DMS 273 treated with DMSO at 0.1 percent for 48 hours (cell line): ENCODE results near the gene EFNB1.

Experiments
- DNase-seq: peaks from one replicate; lab custom pipeline; 2025; lab: John Stamatoyannopoulos, UW

Gene EFNB1

GRCh38 chrX:68843992-68844391, 15.2 kb downstream of the EFNB1 start:
- no peak for DNase-seq

DNA sequence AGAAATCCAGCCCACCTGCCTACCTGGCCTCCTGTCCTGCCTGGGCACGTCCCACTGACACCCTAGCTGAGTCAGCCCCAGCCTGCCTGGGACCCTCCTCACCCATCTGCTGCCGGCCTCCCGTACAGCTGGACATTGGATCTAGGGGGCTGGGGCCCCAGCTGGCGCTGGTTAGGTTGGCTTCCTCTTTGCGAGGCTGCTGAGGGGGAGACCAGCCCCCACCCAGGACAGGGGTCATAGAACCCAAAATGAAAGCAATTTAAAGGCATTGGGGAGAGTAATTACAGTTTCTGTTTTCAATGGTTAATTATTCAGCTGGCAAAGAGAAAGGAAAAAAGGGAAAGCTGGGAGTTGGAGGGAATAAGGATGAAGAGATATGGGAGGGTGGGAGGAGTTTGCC, 15.8 kb downstream of the EFNB1 start:
- DNase-seq, result no peak

DNA sequence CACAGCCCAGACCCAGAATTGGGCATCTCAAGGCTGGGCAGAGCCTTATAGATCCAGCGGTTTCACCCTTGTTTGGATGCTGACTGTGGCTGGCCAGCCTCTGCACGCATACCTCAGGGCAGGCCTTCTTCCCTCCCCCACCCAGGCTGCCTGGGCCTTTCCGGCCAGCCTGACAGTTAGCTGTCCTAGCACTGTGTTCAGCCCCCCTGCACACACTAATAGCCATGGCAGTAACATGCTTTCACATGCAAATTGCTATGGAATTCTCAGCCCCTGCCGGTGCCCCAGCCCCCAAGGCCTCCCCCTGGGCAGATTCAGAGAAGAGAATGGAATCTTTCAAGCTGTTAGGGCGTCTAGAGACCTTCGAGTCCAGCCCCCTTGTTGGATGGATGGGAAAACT, 17.7 kb downstream of the EFNB1 start:
- DNase-seq, result no peak

- DNase-seq, result no peak
These were observed 18.4 kb downstream of the EFNB1 start for GRCh38 chrX:68847172-68847571.

GRCh38 chrX:68848189-68848940, 19.5 kb downstream of the EFNB1 start:
- no peak for DNase-seq

- no peak for DNase-seq
These were observed 22.3 kb downstream of the EFNB1 start for GRCh38 chrX:68851082-68851481.

DNA sequence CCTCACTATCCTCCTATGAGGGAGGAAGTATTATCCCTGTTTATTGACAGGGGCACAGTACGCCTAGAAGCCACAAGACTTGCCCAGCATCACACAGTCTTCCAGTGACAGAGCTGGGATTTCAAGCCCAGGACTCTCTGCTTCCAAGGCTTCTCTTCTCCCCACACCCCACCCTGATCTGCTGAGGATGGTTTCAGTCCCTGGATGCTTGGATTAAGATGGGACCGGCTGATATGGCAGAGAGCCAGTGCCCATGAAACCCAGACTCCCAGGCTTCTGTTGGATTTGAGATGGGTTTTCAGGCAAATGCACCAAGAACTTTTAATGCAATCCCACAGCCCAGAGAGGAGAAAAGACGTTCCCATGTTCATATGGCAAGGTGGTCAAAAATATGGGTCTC, 23.2 kb downstream of the EFNB1 start:
- no peak for DNase-seq

DNA sequence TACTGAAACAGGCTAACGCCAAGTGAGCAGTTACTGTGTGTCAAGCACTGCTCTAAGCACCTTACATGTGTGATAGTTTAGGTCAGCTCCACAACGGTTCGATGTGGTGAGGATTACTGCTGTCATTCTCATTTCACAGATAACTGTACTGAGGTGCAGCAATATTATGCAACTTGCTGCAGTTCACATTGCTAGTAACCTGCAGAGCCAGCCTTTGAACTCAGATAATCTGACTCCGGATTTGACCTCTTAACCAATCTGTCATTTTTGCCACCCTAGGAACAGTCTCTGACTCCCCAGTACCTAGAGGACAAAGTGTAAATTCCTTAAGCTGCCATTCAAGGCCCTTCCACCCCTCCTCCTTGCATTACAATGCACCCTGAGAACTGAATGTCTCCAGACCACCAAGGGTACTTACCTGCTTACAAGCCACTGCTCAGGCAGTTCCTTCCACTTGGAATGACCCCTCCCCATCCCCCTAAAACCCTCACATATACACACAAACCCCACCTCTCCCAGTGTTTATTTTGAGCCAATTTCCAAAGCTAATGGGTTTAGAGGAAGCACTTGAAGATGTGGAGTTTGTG, 24.9 kb downstream of the EFNB1 start:
- DNase-seq, result no peak

DNA sequence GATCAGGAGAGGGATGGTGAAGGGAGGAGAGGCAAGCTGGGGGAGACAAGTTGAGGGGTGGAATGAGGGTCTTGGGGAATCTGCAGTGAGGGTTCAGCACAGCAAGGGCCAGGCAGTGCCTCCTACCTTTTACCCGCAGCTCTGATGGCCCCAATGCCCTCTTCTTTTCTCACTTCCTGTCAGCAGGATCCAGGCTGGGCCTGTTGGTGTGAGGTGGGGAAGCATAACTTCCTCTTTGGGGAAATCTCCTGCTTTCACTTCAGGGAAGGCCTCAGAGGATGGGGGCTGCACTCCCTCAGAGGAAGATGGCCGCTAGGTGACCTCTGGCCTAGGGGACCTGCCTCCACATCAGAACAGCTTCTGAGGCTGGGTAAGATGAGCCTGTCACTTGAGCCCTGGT, 36.5 kb downstream of the EFNB1 start:
- DNase-seq, result no peak

- no peak for DNase-seq
These were observed 37.1 kb downstream of the EFNB1 start for GRCh38 chrX:68865926-68866325.

- no peak for DNase-seq
These were observed 38.8 kb downstream of the EFNB1 start for GRCh38 chrX:68867458-68868112.

GRCh38 chrX:68868316-68868715, 39.5 kb downstream of the EFNB1 start:
- no peak for DNase-seq

DNA sequence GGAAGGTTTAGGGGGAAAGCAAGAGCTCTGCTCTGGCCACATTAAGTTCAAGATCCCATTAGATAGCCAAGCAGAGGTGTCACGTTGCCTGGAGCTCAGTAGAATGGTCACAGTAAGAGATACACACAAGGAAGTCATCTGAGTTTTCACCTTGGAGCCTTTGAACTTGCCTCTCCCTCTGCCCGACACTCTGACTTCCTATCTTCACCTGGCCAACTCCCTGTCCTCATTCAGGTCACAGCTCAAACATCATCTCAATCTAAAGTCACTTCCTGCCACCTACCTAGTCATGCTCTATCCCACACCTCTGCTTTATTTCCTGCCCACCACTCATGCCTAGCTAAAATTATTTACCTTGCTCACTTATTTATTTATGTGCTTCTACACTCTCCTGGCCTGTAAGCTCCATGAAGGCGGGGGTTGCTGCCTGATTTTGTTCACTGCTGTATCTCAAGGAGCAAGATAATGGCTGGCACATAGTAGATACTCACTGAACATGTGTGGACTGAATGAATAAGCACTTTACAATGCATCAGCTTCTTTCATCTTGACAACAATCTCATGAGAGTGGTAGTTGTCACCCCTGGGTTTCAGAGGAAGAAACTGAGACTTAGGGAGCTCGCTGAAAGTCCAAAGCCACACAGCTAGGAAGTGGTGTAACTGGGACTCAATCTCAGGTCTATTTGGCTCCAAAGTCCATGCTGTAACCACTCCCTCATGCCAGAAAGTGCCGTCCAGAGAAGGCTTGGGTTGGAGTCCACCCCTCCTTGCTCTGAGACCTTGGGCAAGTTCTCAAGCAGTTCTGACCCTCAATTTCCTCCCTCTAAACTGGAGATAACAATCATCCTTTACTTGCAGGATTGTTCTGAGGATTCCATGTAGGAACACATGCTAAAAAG, 40.3 kb downstream of the EFNB1 start:
- DNase-seq, result no peak

DNA sequence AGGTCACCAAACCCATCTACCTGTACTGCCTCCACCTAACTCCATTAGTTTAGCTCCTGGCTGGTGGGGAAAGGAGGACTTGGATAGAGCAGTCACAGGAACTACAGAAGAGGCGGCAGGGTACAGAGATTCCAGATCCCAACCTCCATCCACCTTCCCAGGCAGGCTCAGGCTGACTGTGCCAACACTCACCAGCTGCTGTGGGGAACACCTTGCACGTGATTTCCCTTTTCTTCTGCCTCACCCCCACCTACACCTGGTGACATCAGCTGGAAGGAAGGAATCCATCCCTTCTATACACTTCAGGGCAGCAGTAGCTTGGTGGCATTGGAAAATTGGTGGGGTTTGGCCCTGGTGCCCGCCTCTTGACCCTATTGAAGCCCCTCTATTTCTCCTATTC, 41.5 kb downstream of the EFNB1 start:
- DNase-seq, result no peak

DNA sequence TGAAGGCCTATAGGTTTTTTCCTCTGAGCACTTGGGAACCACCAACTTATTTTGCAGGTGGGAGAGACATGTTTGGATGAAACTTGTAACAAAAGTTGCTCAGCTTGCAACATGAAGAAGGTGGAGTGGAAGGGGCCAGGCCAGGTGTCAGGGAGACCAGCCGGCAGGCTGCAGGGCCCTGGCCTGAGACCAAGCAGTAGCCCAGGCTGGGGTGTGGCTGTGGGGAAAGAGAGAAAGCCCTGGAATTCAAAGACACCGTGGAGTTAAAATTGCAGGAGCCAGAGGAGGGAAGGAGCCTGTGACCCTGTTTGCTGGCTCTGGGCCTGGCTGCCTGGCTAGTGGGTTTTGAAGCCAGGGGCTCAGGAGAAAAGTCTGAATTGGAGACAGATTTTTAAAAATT, 43.4 kb downstream of the EFNB1 start:
- no peak for DNase-seq

DNA sequence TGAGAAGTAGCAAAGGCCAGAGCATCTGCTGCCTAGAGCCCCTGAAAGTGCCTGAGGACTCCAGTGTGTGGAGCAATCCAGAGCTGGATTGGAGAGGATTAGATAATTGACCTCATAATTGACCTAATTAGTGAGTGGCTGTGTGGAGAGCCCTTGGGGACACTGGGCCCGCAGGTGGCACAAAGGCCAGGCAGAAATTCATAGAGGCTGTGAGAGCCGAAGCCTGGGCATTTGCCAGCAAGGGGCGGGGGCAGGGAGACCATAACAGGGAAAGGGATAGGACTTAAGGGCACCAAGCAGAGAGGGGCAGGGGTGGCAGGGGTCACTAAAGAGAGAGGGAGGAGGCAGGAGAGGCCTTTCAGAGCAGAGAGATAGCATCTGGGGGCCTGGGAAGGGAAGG, 45.3 kb downstream of the EFNB1 start:
- no peak for DNase-seq

DNA sequence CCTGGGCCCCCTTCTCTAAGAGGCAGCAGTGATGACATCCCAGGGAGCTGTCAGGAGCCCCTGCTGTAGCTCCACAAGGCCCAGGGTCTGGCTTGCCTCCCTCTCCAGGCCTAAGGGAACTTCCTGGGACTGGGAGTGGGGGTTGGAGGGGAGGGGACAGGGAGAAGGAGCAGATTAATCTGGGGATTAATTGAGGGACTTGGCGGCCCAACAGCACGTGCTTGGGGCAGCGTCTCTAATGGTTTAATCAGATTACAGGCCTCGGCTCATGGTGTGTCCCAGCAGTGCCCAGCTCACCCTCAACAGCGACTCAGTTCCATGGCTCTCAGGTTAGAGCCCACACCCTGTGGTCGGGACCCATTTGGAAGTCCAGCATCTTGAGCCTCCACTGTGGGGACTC, 47.9 kb downstream of the EFNB1 start:
- no peak for DNase-seq

DNA sequence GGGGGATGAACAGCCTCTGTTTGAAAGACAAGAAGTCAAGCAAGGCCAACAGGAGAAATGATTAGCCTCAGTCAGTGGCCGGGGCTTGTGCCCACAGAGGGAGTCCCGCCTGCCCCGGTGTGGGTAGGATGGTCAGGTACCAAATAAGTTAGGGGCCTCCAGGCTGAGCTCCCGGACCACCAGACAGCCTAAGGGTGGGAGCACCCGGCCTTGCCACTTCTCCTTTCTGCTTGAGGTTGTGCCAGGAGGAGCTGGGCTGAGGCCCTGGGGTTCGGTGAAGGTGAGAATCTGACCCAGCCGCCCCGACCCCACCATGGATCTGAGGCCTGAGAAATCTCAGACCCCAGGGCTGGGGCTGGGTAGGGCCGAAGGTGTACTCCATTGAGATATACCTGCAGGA, 48.8 kb downstream of the EFNB1 start:
- no peak for DNase-seq

DNA sequence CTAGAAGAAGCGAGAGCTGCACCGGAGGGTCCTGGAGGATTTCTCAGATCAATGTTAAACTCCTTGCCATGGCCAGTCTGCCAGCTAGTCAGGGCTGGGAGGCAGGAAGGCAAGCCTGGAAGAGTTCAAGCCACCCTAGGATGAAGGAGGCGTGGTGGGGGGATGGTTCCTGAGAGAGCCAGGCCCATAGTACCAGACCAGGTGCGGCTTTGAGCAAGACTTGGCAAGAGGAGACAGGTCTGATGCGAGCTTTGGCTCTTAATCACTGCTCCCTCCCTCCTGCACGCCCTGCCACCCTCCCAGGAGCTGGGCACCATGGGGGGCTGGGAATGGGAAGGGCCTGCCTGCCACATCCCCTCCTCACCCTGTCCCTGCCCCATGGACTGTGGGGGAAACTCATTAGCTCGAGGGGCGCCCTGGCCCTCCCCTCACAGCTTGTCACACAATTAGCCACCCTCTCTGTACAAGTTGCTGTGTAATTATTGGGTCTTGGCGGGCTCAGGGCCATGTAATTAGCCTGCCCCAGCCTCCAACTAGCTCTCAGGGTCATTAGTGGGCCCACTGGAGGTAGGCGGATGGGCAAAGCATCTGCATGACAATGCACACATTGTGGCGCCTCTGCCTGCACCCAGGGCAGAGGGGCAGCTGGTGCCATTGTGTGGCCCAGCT, 50.3 kb downstream of the EFNB1 start:
- no peak for DNase-seq

GRCh38 chrX:68880846-68881552, 52.2 kb downstream of the EFNB1 start:
- no peak for DNase-seq

DNA sequence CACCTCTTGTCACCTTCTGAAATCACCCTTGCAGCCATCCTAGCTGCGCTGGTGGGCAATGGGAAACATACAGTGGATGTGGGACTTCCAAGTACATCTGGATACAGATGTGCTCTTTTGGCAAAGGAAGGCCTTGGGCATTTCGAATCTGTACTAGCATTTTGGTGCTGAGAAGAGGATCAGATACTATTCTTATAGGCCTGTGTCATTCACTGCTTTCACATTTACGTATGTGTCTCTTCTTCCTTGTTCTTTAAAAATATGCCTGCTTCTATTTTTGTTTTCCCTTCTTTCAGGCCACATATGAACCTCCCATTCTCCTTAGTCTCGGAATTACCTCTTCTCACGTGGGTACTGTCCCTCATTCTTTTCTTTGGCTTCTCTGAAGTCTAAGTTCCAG, 53.1 kb downstream of the EFNB1 start:
- DNase-seq, result no peak
